Measurements from ENCODE around the gene UBE2E2.

Gene UBE2E2

DNA sequence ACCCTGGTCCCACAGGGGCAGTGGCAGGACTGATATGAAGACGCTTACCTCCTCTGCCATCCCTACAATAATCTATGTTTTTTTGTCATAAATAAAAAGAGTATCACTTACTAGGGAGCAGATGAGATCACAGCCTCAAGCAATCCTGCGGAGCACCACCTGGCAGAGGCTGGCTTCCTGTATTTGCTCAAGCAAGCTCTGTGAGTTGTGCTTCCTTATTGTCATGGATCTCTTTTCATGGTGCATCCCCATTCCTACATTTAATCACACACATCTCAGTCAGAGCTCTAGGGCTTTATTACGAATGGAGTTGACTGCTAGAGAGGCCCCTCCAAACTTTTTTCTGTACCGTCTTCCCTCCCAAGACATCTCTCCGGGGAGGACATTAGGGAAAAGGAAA is 186.0 kb downstream of the UBE2E2 start:
- TF ChIP-seq, protein P1, sequence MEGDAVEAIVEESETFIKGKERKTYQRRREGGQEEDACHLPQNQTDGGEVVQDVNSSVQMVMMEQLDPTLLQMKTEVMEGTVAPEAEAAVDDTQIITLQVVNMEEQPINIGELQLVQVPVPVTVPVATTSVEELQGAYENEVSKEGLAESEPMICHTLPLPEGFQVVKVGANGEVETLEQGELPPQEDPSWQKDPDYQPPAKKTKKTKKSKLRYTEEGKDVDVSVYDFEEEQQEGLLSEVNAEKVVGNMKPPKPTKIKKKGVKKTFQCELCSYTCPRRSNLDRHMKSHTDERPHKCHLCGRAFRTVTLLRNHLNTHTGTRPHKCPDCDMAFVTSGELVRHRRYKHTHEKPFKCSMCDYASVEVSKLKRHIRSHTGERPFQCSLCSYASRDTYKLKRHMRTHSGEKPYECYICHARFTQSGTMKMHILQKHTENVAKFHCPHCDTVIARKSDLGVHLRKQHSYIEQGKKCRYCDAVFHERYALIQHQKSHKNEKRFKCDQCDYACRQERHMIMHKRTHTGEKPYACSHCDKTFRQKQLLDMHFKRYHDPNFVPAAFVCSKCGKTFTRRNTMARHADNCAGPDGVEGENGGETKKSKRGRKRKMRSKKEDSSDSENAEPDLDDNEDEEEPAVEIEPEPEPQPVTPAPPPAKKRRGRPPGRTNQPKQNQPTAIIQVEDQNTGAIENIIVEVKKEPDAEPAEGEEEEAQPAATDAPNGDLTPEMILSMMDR (IDR thresholded peaks at IDR 0.05): no peak
- H3K4me3 ChIP-seq (ENCODE audit: low read depth in 1 of 2, low read length in 1 of 2): no peak overlapping the region
- no peak overlapping the region for H3K27ac ChIP-seq
- no peaks in the 10 kb centered on the region for H3K27me3 ChIP-seq
- no peaks in the 10 kb centered on the region for H3K36me3 ChIP-seq
- H3K4me1 ChIP-seq (ENCODE audit: control insufficient read depth in 1 of 2, insufficient read depth in 1 of 2, low read depth in 1 of 2, low read length in 1 of 2): no peaks in the 10 kb centered on the region
- H3K9me3 ChIP-seq: no peaks in the 10 kb centered on the region

DNA sequence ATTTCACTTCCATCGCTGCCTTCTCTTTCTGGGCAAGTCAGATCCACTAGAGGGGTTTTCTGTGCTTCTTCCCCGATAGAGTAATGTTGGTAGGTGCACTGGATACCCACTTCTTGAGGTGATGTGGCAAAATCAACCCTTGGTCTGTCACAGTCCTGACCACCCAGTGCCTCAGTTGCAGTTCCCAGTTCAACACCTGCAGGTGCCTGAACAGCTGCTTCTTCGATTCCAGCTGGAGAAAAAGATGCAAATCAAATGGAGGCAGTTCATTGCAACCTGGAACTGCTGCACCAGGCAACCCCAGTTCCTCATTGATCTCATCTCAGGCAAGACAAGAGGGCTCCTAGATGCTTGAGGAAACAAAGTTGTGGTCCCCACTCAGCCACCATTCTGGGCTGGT is 186.6 kb downstream of the UBE2E2 start:
- TF ChIP-seq, protein P1 (IDR thresholded peaks at IDR 0.05): no peak
- H3K36me3 ChIP-seq: no peaks in the 10 kb centered on the region

GRCh38 chr3:23390446-23390845 is 187.3 kb downstream of the UBE2E2 start:
- no peak overlapping the region for H3K4me3 ChIP-seq (ENCODE audit: low read depth in 1 of 2, low read length in 1 of 2)
- H3K9me3 ChIP-seq: no peaks in the 10 kb centered on the region
- no peaks in the 10 kb centered on the region for H3K36me3 ChIP-seq
- TF ChIP-seq, protein P1 (IDR thresholded peaks at IDR 0.05): no peak
- H3K27me3 ChIP-seq: no peaks in the 10 kb centered on the region
- H3K27ac ChIP-seq: no peak overlapping the region
- H3K4me1 ChIP-seq (ENCODE audit: control insufficient read depth in 1 of 2, insufficient read depth in 1 of 2, low read depth in 1 of 2, low read length in 1 of 2): no peaks in the 10 kb centered on the region

More for the DNA sequence above, 186.6 kb downstream of the UBE2E2 start:
- Histone ChIP-seq H3K27ac (no peak overlapping the region), H3K4me1 (ENCODE audit: control insufficient read depth in 1 of 2, insufficient read depth in 1 of 2, low read depth in 1 of 2, low read length in 1 of 2) (no peaks in the 10 kb centered on the region), H3K27me3 (no peaks in the 10 kb centered on the region), H3K4me3 (ENCODE audit: low read depth in 1 of 2, low read length in 1 of 2) (no peak overlapping the region), H3K9me3 (no peaks in the 10 kb centered on the region)

DNA sequence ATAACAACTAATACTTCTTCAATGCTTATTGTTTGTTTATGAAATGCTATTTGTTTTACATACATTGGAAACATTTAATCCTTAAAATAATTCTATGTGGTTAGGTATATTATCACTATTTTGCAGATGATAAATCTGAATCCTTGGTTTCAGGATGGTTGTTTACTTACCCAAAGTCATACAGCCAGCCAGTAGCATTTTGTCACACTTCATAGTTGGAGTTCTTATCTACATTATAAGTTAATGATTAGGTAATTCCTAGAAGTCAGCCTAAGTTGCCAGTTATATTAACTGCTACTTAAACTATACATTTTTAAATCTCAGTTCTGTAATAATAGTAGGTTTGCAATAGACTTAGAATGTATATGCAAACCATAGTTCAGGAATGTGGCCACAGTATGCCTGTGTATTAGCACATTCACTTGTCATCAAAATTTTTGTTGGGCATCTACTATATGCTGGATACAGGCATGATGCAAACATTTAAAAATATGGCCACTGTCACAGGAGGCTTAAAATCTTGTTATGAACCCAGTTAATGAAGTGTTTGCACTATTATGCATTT is 187.9 kb downstream of the UBE2E2 start:
- H3K9me3 ChIP-seq: no peaks in the 10 kb centered on the region
- no peak overlapping the region for H3K4me3 ChIP-seq (ENCODE audit: low read depth in 1 of 2, low read length in 1 of 2)
- H3K27me3 ChIP-seq: no peaks in the 10 kb centered on the region
- H3K36me3 ChIP-seq: no peaks in the 10 kb centered on the region
- TF ChIP-seq, protein P1 (IDR thresholded peaks at IDR 0.05): no peak
- no peaks in the 10 kb centered on the region for H3K4me1 ChIP-seq (ENCODE audit: control insufficient read depth in 1 of 2, insufficient read depth in 1 of 2, low read depth in 1 of 2, low read length in 1 of 2)
- no peak overlapping the region for H3K27ac ChIP-seq

DNA sequence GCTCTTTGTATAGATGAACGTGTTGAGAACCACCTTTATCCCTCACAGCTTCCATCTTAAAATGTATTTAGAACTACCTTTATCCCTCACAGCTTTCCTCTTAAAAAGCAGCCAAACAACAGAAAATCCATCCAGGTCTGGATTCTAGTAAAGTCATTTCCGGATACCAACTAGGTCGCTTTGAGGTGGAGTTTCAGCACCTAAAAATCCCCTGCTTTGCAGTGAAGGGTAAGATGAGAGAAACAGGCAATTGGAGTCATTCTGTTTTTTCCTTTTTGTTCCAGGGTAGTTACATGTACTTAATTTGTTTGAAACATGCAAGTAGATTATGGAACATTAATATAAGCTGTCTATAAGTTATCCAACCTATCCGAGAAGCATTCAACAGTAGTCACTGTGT is 192.0 kb downstream of the UBE2E2 start:
- Histone ChIP-seq H3K9me3 (no peaks in the 10 kb centered on the region), H3K27me3 (no peaks in the 10 kb centered on the region), H3K27ac (no peak overlapping the region), H3K4me3 (ENCODE audit: low read depth in 1 of 2, low read length in 1 of 2) (no peak overlapping the region), H3K36me3 (no peaks in the 10 kb centered on the region), H3K4me1 (ENCODE audit: control insufficient read depth in 1 of 2, insufficient read depth in 1 of 2, low read depth in 1 of 2, low read length in 1 of 2) (peaks cover 0 to 6% of the 10 kb centered on the region in 2 experiments)
- TF ChIP-seq, protein P1 (IDR thresholded peaks at IDR 0.05): no peak

DNA sequence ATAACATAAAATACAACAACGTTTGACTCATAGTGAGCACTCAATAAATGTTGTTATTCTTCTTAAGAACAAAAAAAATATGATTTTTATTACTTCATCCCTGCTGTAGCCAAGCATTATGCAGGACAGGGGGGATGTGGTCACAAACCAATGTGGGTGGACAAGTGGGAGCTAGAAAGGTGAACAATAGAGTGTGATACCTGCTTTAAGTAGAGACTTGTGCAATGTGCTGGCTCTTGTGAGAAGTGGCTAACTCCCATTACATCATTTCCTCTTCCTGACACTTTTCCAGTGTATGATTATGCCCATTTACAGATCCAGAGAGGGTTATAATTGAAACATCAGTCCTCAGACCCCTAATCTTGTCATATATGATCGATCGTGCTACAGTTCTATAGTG is 193.6 kb downstream of the UBE2E2 start:
- Histone ChIP-seq H3K27me3 (no peaks in the 10 kb centered on the region), H3K27ac (no peak overlapping the region), H3K9me3 (no peaks in the 10 kb centered on the region), H3K36me3 (no peaks in the 10 kb centered on the region), H3K4me3 (ENCODE audit: low read depth in 1 of 2, low read length in 1 of 2) (no peak overlapping the region), H3K4me1 (ENCODE audit: control insufficient read depth in 1 of 2, insufficient read depth in 1 of 2, low read depth in 1 of 2, low read length in 1 of 2) (peaks cover 0 to 6% of the 10 kb centered on the region in 2 experiments)
- TF ChIP-seq, protein P1 (IDR thresholded peaks at IDR 0.05): no peak

All from neutrophil (primary cell).